ENCODE measurements around the gene FAM171A1.

The FAM171A1 gene

GRCh38 chr10:15324611-15325010 is 46.5 kb downstream of the FAM171A1 start:
- Histone ChIP-seq H3K4me3 (ENCODE audit: low read depth, low read length, poor library complexity, severe bottlenecking) (no peak overlapping the region), H3F3A (ENCODE audit: insufficient read depth, low read length) (no peaks in the 10 kb centered on the region), H2AFZ (ENCODE audit: low read length) (no peak overlapping the region), H3K9me2 (ENCODE audit: low read depth, low read length) (no peaks in the 10 kb centered on the region), H3K79me2 (ENCODE audit: insufficient read depth, low read length) (no peaks in the 10 kb centered on the region), H4K20me1 (ENCODE audit: insufficient read depth, low read length) (no peaks in the 10 kb centered on the region), H3K9ac (ENCODE audit: low read length) (no peak overlapping the region), H3K36me3 (ENCODE audit: insufficient read depth, low read length) (no peaks in the 10 kb centered on the region), H3K4me1 (ENCODE audit: insufficient read depth, low read length, severe bottlenecking) (no peaks in the 10 kb centered on the region), H3K27me3 (ENCODE audit: insufficient read depth, low read length) (no peaks in the 10 kb centered on the region), H3K9me3 (ENCODE audit: low read length) (no peaks in the 10 kb centered on the region), H3K27ac (ENCODE audit: low read depth, low read length, poor library complexity, severe bottlenecking) (no peak overlapping the region), H3K4me2 (ENCODE audit: low read length) (no peak overlapping the region)
- TF ChIP-seq CTCF (IDR thresholded peaks at IDR 0.05; ENCODE audit: low read length) = no peak
- TF ChIP-seq EZH2 (IDR thresholded peaks at IDR 0.05; ENCODE audit: borderline replicate concordance, low read length) = no peak

GRCh38 chr10:15324113-15324512 is 47.0 kb downstream of the FAM171A1 start:
- no peaks in the 10 kb centered on the region for H3K9me2 ChIP-seq (ENCODE audit: low read depth, low read length)
- no peaks in the 10 kb centered on the region for H3K9me3 ChIP-seq (ENCODE audit: low read length)
- TF ChIP-seq EZH2 (IDR thresholded peaks at IDR 0.05; ENCODE audit: borderline replicate concordance, low read length) = no peak
- TF ChIP-seq CTCF (IDR thresholded peaks at IDR 0.05; ENCODE audit: low read length) = no peak
- H3K4me2 ChIP-seq (ENCODE audit: low read length) = no peak overlapping the region
- H3F3A ChIP-seq (ENCODE audit: insufficient read depth, low read length) = no peaks in the 10 kb centered on the region
- H3K79me2 ChIP-seq (ENCODE audit: insufficient read depth, low read length) = no peaks in the 10 kb centered on the region
- no peak overlapping the region for H3K4me3 ChIP-seq (ENCODE audit: low read depth, low read length, poor library complexity, severe bottlenecking)
- H3K9ac ChIP-seq (ENCODE audit: low read length) = no peak overlapping the region
- H4K20me1 ChIP-seq (ENCODE audit: insufficient read depth, low read length) = no peaks in the 10 kb centered on the region
- H2AFZ ChIP-seq (ENCODE audit: low read length) = no peak overlapping the region
- H3K36me3 ChIP-seq (ENCODE audit: insufficient read depth, low read length) = no peaks in the 10 kb centered on the region
- H3K4me1 ChIP-seq (ENCODE audit: insufficient read depth, low read length, severe bottlenecking) = no peaks in the 10 kb centered on the region
- H3K27ac ChIP-seq (ENCODE audit: low read depth, low read length, poor library complexity, severe bottlenecking) = no peak overlapping the region
- no peaks in the 10 kb centered on the region for H3K27me3 ChIP-seq (ENCODE audit: insufficient read depth, low read length)

- no peak overlapping the region for H3K4me2 ChIP-seq (ENCODE audit: low read length)
- H3K27ac ChIP-seq (ENCODE audit: low read depth, low read length, poor library complexity, severe bottlenecking) = no peak overlapping the region
Measured at GRCh38 chr10:15322356-15322755, 48.7 kb downstream of the FAM171A1 start.

More at GRCh38 chr10:15322356-15322755, 48.7 kb downstream of the FAM171A1 start:
- Histone ChIP-seq H3K79me2 (ENCODE audit: insufficient read depth, low read length) (no peaks in the 10 kb centered on the region), H3F3A (ENCODE audit: insufficient read depth, low read length) (no peaks in the 10 kb centered on the region), H4K20me1 (ENCODE audit: insufficient read depth, low read length) (no peaks in the 10 kb centered on the region), H3K4me1 (ENCODE audit: insufficient read depth, low read length, severe bottlenecking) (no peaks in the 10 kb centered on the region), H3K9ac (ENCODE audit: low read length) (no peak overlapping the region), H3K9me3 (ENCODE audit: low read length) (no peaks in the 10 kb centered on the region), H3K9me2 (ENCODE audit: low read depth, low read length) (no peaks in the 10 kb centered on the region), H3K4me3 (ENCODE audit: low read depth, low read length, poor library complexity, severe bottlenecking) (no peak overlapping the region), H3K36me3 (ENCODE audit: insufficient read depth, low read length) (no peaks in the 10 kb centered on the region), H2AFZ (ENCODE audit: low read length) (no peak overlapping the region), H3K27me3 (ENCODE audit: insufficient read depth, low read length) (no peaks in the 10 kb centered on the region)
- no peak for TF ChIP-seq CTCF (IDR thresholded peaks at IDR 0.05; ENCODE audit: low read length)
- TF ChIP-seq EZH2 (IDR thresholded peaks at IDR 0.05; ENCODE audit: borderline replicate concordance, low read length) = no peak

Measured in OCI-LY1 (cell line).